ENCODE data around the gene HCN2.

The HCN2 gene

GRCh38 chr19:633786-634639, 44.3 kb downstream of the HCN2 start:
- in situ Hi-C loops (cut with MboI; ENCODE audit: low sequenced_read_pairs), result no loop called here

- in situ Hi-C loops (cut with MboI; ENCODE audit: low sequenced_read_pairs), result no loop called here
Observed at GRCh38 chr19:634975-635652, 45.4 kb downstream of the HCN2 start.

GRCh38 chr19:638906-639252, 49.2 kb downstream of the HCN2 start:
- in situ Hi-C loops (cut with MboI; ENCODE audit: low sequenced_read_pairs), result no loop called here

GRCh38 chr19:639253-640160, 49.8 kb downstream of the HCN2 start, which contains the start of gene FGF22:
FGF22 (plus strand) TSS chr19:639879; CDS start chr19:639926, 47 bp downstream.
- in situ Hi-C loops (cut with MboI; ENCODE audit: low sequenced_read_pairs), result no loop called here

GRCh38 chr19:640161-640558, 50.5 kb downstream of the HCN2 start:
- in situ Hi-C loops (cut with MboI; ENCODE audit: low sequenced_read_pairs), result no loop called here

- in situ Hi-C loops (cut with MboI; ENCODE audit: low sequenced_read_pairs), result no loop called here
Observed at GRCh38 chr19:640606-641189, 51.0 kb downstream of the HCN2 start.

GRCh38 chr19:641702-642101, 52.0 kb downstream of the HCN2 start:
- in situ Hi-C loops (cut with MboI; ENCODE audit: low sequenced_read_pairs), result no loop called here

- in situ Hi-C loops (cut with MboI; ENCODE audit: low sequenced_read_pairs), result no loop called here
Observed at GRCh38 chr19:642767-643727, 53.4 kb downstream of the HCN2 start.

- in situ Hi-C loops (cut with MboI; ENCODE audit: low sequenced_read_pairs), result no loop called here
Observed at GRCh38 chr19:643736-644135, 54.1 kb downstream of the HCN2 start.

GRCh38 chr19:644363-644762, 54.7 kb downstream of the HCN2 start:
- in situ Hi-C loops (cut with MboI; ENCODE audit: low sequenced_read_pairs), result no loop called here

- in situ Hi-C loops (cut with MboI; ENCODE audit: low sequenced_read_pairs), result no loop called here
Observed at GRCh38 chr19:644789-645188, 55.1 kb downstream of the HCN2 start.

GRCh38 chr19:645912-646778, 56.5 kb downstream of the HCN2 start:
- in situ Hi-C loops (cut with MboI; ENCODE audit: low sequenced_read_pairs), result no loop called here

GRCh38 chr19:646779-647565, 57.3 kb downstream of the HCN2 start:
- in situ Hi-C loops (cut with MboI; ENCODE audit: low sequenced_read_pairs), result no loop called here

- in situ Hi-C loops (cut with MboI; ENCODE audit: low sequenced_read_pairs), result no loop called here
Observed at GRCh38 chr19:647566-648284, 58.0 kb downstream of the HCN2 start.

GRCh38 chr19:648305-648704, 58.6 kb downstream of the HCN2 start:
- in situ Hi-C loops (cut with MboI; ENCODE audit: low sequenced_read_pairs), result no loop called here

GRCh38 chr19:648904-649801, 59.5 kb downstream of the HCN2 start:
- in situ Hi-C loops (cut with MboI; ENCODE audit: low sequenced_read_pairs), result no loop called here

Data from HL-60/S4 (cell line).